ENCODE measurements around the gene KATNAL1.
A peak's percentile ranks its signal among the peaks of the same experiment; 100 is the strongest.

KATNAL1 gene

GRCh38 chr13:30321256-30321655 lies 13.9 kb upstream of the KATNAL1 start:
- no peak for DNase-seq
- Mint-ChIP-seq H3K4me1 (peaks cover 4% of the 10 kb centered on the region), H3K36me3 (no peaks in the 10 kb centered on the region), H3K27ac (no peak overlapping the region), H3K9me3 (no peaks in the 10 kb centered on the region), H3K4me3 (no peak overlapping the region), H3K27me3 (peaks cover 6% of the 10 kb centered on the region)
- CTCF ChIA-PET = no interaction called here

DNA sequence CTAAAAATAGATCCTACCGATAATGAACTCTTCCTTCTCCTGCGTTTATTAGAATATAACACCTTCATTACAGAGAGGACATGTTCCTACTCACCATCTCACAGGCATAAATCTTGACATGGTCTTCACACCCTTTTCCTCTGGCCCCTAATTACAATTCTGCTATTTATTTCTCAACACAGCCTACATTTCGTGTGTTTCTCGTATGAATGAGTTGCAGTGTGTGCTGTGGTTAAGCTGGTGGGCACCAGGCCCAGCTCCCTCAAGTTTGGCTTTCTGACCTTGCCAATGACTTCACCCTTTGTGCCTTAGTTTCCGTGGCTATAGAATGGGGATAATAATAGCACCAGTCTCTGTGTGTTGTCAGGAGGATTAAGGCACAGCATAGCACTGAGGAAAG lies 12.3 kb upstream of the KATNAL1 start:
- CTCF ChIA-PET = no interaction called here
- Mint-ChIP-seq H3K27me3 (no peaks in the 10 kb centered on the region), H3K4me3 (no peak overlapping the region), H3K27ac (no peak overlapping the region), H3K9me3 (no peaks in the 10 kb centered on the region), H3K4me1 (no peaks in the 10 kb centered on the region), H3K36me3 (no peaks in the 10 kb centered on the region)
- DNase-seq = no peak

DNA sequence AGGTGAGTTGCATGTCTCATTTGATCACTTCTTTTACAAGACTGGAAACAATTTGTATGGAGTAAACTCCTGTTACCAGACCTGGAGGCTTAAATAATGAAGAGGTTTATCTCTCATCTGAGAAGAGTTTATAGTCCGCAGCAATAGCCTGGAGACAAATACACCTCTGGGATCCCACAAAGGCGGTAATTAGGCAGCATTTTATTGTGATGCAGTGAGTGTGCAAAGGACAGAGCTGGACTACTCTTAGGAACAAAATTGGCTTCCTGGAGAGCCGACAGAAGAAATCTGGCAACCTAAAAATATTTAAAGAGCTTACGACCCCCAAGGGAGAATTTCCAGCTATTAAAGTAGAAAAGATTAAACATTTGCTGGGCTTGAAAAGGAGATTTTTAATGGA lies 11.8 kb upstream of the KATNAL1 start:
- CTCF ChIA-PET = no interaction called here
- Mint-ChIP-seq H3K4me3 (no peak overlapping the region), H3K9me3 (no peaks in the 10 kb centered on the region), H3K36me3 (no peaks in the 10 kb centered on the region), H3K4me1 (no peaks in the 10 kb centered on the region), H3K27ac (no peak overlapping the region), H3K27me3 (no peaks in the 10 kb centered on the region)
- DNase-seq = no peak

GRCh38 chr13:30318026-30318425 lies 10.7 kb upstream of the KATNAL1 start:
- no peaks in the 10 kb centered on the region for H3K9me3 Mint-ChIP-seq
- no peaks in the 10 kb centered on the region for H3K36me3 Mint-ChIP-seq
- peaks cover 10% of the 10 kb centered on the region for H3K4me1 Mint-ChIP-seq
- H3K27me3 Mint-ChIP-seq = no peaks in the 10 kb centered on the region
- no peak overlapping the region for H3K4me3 Mint-ChIP-seq
- H3K27ac Mint-ChIP-seq = no peak overlapping the region
- no peak for DNase-seq
- CTCF ChIA-PET = interaction anchor here (0.9 to 1.5 kb wide), 2 partner anchors 13 to 186 kb away, joined by 3 read pairs; no protein-coding TSS in a partner anchor

GRCh38 chr13:30314562-30314961 lies 7.2 kb upstream of the KATNAL1 start:
- Mint-ChIP-seq H3K4me1 (peaks cover 10% of the 10 kb centered on the region), H3K4me3 (no peak overlapping the region), H3K36me3 (no peaks in the 10 kb centered on the region), H3K27me3 (no peaks in the 10 kb centered on the region), H3K27ac (no peak overlapping the region), H3K9me3 (no peaks in the 10 kb centered on the region)
- CTCF ChIA-PET = no interaction called here
- DNase-seq = no peak

- CTCF ChIA-PET = no interaction called here
- H3K27ac Mint-ChIP-seq = no peak overlapping the region
- no peaks in the 10 kb centered on the region for H3K9me3 Mint-ChIP-seq
- H3K27me3 Mint-ChIP-seq = no peaks in the 10 kb centered on the region
- H3K4me1 Mint-ChIP-seq = peaks cover 10% of the 10 kb centered on the region
- H3K36me3 Mint-ChIP-seq = no peaks in the 10 kb centered on the region
- H3K4me3 Mint-ChIP-seq = no peak overlapping the region
- no peak for DNase-seq
Measured at GRCh38 chr13:30314069-30314468, 6.7 kb upstream of the KATNAL1 start.

- H3K4me3 Mint-ChIP-seq = no peak overlapping the region
- H3K27me3 Mint-ChIP-seq = no peaks in the 10 kb centered on the region
- H3K27ac Mint-ChIP-seq = no peak overlapping the region
- H3K4me1 Mint-ChIP-seq = peaks cover 17% of the 10 kb centered on the region
- CTCF ChIA-PET = no interaction called here
- H3K9me3 Mint-ChIP-seq = no peaks in the 10 kb centered on the region
- H3K36me3 Mint-ChIP-seq = no peaks in the 10 kb centered on the region
- DNase-seq = no peak
Measured at GRCh38 chr13:30313311-30313710, 6.0 kb upstream of the KATNAL1 start.

- H3K4me3 Mint-ChIP-seq = no peak overlapping the region
- no peaks in the 10 kb centered on the region for H3K27me3 Mint-ChIP-seq
- peaks cover 19% of the 10 kb centered on the region for H3K4me1 Mint-ChIP-seq
- no peak overlapping the region for H3K27ac Mint-ChIP-seq
- CTCF ChIA-PET = interaction anchor here (0.9 kb wide), 1 partner anchor 40 kb away, joined by 3 read pairs; no protein-coding TSS in a partner anchor
- H3K9me3 Mint-ChIP-seq = no peaks in the 10 kb centered on the region
- no peak for DNase-seq
- no peaks in the 10 kb centered on the region for H3K36me3 Mint-ChIP-seq
Measured at GRCh38 chr13:30312904-30313303, 5.6 kb upstream of the KATNAL1 start.

DNA sequence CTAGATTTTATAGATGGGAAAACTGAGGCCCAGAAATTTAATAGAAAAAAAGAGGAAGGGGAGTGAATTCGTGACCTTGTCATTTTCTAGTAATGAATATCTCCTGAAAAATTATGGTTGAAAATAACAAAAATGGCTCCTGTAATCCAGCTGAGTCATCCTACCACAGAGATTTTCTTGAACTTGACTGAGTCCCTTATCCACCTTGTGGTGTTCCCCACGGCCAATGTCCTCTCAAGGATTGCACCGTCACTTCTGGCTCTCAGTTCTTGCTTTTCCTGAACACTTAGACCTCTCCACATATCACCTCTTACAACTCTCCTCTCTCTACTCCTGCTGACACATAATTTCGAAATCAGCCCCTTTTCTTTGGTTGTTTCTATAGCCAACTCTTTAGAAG lies 1.2 kb upstream of the KATNAL1 start:
- no peak overlapping the region for H3K27ac Mint-ChIP-seq
- no peak for DNase-seq
- peaks cover 3% of the 10 kb centered on the region for H3K36me3 Mint-ChIP-seq
- peaks cover 3% of the 10 kb centered on the region for H3K27me3 Mint-ChIP-seq
- CTCF ChIA-PET = interaction anchor here (0.6 to 1.3 kb wide), 2 partner anchors 27 to 98 kb away, joined by 3 read pairs; no protein-coding TSS in a partner anchor
- peak overlapping the region; percentile 16 for H3K4me3 Mint-ChIP-seq
- peaks cover 45% of the 10 kb centered on the region for H3K4me1 Mint-ChIP-seq
- no peaks in the 10 kb centered on the region for H3K9me3 Mint-ChIP-seq

- peaks cover 3% of the 10 kb centered on the region for H3K27me3 Mint-ChIP-seq
- H3K9me3 Mint-ChIP-seq = no peaks in the 10 kb centered on the region
- CTCF ChIA-PET = interaction anchor here (1.3 kb wide), 1 partner anchor 99 kb away, joined by 3 read pairs; no protein-coding TSS in a partner anchor
- H3K27ac Mint-ChIP-seq = peak overlapping the region; percentile 19
- no peak for DNase-seq
- peaks cover 3% of the 10 kb centered on the region for H3K36me3 Mint-ChIP-seq
- H3K4me3 Mint-ChIP-seq = peak overlapping the region; percentile 81
- H3K4me1 Mint-ChIP-seq = peaks cover 46% of the 10 kb centered on the region
Measured at GRCh38 chr13:30307971-30308290, 580 bp upstream of the KATNAL1 start.

DNA sequence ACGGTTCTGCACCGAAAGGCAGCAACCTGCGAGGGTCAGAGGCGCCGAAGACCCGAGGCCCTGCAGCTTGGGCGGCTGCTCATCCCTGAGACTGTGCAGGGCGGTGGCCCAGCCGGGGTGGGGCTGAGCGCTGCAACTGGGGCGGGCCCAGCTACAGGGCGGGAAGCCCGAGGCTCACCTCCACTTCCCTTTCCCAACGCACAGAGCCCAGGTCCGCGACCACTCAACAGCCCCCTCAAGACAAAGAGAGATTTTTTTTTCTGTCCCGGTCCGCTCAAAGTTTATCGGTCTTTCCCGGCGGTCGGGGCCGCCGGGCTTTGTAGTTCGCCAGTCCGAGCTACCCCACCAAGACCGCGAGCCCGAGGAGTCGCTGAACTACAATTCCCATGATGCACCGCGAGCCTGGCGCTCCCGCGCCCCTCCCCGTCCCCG lies 573 bp downstream of the KATNAL1 start:
- CTCF ChIA-PET = interaction anchor here (0.7 to 1.4 kb wide), 6 partner anchors 39 to 192 kb away, joined by 3 to 5 read pairs (median 4); no protein-coding TSS in a partner anchor
- peaks cover 3% of the 10 kb centered on the region for H3K36me3 Mint-ChIP-seq
- DNase-seq = peak; percentile 94
- peak overlapping the region; percentile 81 for H3K4me3 Mint-ChIP-seq
- H3K27ac Mint-ChIP-seq = peak overlapping the region; percentile 84
- peaks cover 52% of the 10 kb centered on the region for H3K4me1 Mint-ChIP-seq
- H3K9me3 Mint-ChIP-seq = no peaks in the 10 kb centered on the region
- peaks cover 3% of the 10 kb centered on the region for H3K27me3 Mint-ChIP-seq

- Mint-ChIP-seq H3K4me3 (peak overlapping the region; percentile 42), H3K9me3 (no peaks in the 10 kb centered on the region), H3K36me3 (peaks cover 3% of the 10 kb centered on the region), H3K4me1 (peaks cover 52% of the 10 kb centered on the region), H3K27me3 (peaks cover 3% of the 10 kb centered on the region), H3K27ac (no peak overlapping the region)
- CTCF ChIA-PET = interaction anchor here (1.0 to 1.2 kb wide), 2 partner anchors 12 to 172 kb away, joined by 3 read pairs; no protein-coding TSS in a partner anchor
- DNase-seq = no peak
Measured at GRCh38 chr13:30305456-30305970, 1.8 kb downstream of the KATNAL1 start.

DNA sequence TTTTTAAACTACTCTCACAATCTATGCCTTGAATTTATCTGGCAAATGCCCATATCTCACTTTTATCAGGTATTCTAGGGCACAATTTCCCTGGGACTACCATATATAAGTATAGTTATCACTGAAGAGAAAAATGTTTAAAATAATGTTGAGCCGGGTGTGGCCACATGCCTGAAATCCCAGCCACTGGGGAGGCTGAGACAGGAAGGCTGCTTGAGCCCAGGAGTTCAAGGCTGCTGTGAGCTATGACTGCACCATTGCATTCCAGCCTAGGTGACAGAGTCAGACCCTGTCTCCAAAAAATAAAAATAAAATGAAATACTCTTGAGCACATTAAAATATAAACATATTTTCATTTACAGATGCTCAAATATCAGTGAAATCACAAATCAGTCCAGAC lies 4.1 kb downstream of the KATNAL1 start:
- Mint-ChIP-seq H3K9me3 (no peaks in the 10 kb centered on the region), H3K4me3 (no peak overlapping the region), H3K27ac (no peak overlapping the region), H3K4me1 (peaks cover 50% of the 10 kb centered on the region), H3K27me3 (peaks cover 3% of the 10 kb centered on the region), H3K36me3 (peaks cover 3% of the 10 kb centered on the region)
- CTCF ChIA-PET = no interaction called here
- no peak for DNase-seq

GRCh38 chr13:30301827-30302226 lies 5.5 kb downstream of the KATNAL1 start:
- Mint-ChIP-seq H3K9me3 (no peaks in the 10 kb centered on the region), H3K4me1 (peaks cover 45% of the 10 kb centered on the region), H3K27ac (no peak overlapping the region), H3K4me3 (no peak overlapping the region), H3K27me3 (no peaks in the 10 kb centered on the region), H3K36me3 (peaks cover 6% of the 10 kb centered on the region)
- DNase-seq = no peak
- CTCF ChIA-PET = interaction anchor here (1.1 kb wide), 1 partner anchor 133 kb away, joined by 3 read pairs; no protein-coding TSS in a partner anchor

GRCh38 chr13:30300596-30300995 lies 6.8 kb downstream of the KATNAL1 start:
- Mint-ChIP-seq H3K9me3 (no peaks in the 10 kb centered on the region), H3K36me3 (peaks cover 6% of the 10 kb centered on the region), H3K4me1 (peaks cover 36% of the 10 kb centered on the region), H3K27ac (no peak overlapping the region), H3K27me3 (no peaks in the 10 kb centered on the region), H3K4me3 (no peak overlapping the region)
- no peak for DNase-seq
- CTCF ChIA-PET = interaction anchor here (0.6 kb wide), 1 partner anchor 23 kb away, joined by 3 read pairs; no protein-coding TSS in a partner anchor
